OCI-LY7 (cell line): ENCODE data around the gene EEF1AKMT1.
"Not testable (repeated sequence)": the region's sequence is repeated elsewhere in the genome, so short reads cannot be mapped to it uniquely, and the experiment has no call there.

Experiments used
- EZH2phosphoT487 ChIP-seq: fragments of 200-600 bp; sonication (generic); IDR thresholded peaks from 2 replicates; pipeline ENCODE4 v1.6.1; 2018; ENCODE audit warnings: low read depth, borderline replicate concordance, mild to moderate bottlenecking, mixed run types, antibody characterized with exemption, low read length, moderate library complexity, mixed read lengths
- TF ChIP-seq, protein P1 (sequence below): fragments of 200-600 bp; sonication (generic); conservative IDR thresholded peaks from 2 replicates; pipeline ENCODE4 v1.5.1; 2014; ENCODE audit warnings: mild to moderate bottlenecking, antibody characterized with exemption, low read length, moderate library complexity, mixed read lengths

- TF ChIP-seq, protein P1, sequence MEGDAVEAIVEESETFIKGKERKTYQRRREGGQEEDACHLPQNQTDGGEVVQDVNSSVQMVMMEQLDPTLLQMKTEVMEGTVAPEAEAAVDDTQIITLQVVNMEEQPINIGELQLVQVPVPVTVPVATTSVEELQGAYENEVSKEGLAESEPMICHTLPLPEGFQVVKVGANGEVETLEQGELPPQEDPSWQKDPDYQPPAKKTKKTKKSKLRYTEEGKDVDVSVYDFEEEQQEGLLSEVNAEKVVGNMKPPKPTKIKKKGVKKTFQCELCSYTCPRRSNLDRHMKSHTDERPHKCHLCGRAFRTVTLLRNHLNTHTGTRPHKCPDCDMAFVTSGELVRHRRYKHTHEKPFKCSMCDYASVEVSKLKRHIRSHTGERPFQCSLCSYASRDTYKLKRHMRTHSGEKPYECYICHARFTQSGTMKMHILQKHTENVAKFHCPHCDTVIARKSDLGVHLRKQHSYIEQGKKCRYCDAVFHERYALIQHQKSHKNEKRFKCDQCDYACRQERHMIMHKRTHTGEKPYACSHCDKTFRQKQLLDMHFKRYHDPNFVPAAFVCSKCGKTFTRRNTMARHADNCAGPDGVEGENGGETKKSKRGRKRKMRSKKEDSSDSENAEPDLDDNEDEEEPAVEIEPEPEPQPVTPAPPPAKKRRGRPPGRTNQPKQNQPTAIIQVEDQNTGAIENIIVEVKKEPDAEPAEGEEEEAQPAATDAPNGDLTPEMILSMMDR = not testable (repeated sequence)
- TF ChIP-seq EZH2phosphoT487 = not testable (repeated sequence)
Observed at GRCh38 chr13:20681481-20681880, 92.3 kb downstream of the EEF1AKMT1 start.
